Fibroblast of skin of back (primary cell): ENCODE data around the gene ZFHX3.

Experiments
- DNase-seq: peaks from one replicate; pipeline ENCODE4 v3.0.0-alpha.2; 2013

ZFHX3 gene

DNA sequence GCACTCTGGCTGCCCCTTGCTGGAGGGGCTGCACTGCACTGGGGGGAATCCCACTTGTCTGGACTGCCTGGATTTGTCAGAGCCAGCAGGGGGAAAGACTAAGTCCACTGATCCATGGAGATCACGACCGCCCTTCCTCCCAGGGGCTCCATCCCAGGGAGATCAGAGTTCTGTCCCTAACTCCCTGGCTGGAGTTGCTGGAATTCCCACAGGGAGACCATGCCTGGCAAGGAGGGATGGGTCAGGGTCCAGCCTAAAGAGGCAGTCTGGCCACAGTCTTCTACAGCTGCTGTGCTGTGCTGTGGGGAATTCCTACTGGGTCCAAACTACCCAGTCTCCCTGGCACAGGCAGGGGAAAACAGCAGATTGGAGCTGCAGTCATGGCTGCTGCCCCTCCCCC, 311.9 kb downstream of the ZFHX3 start:
- DNase-seq, result no peak
